Activated T-helper 2 cell treated with anti-CD3 and anti-CD28 coated beads, Interferon-gamma antibody, Interleukin-2, Interleukin-4, amounts not matched to agents 10 μg/mL and 5 μg/mL and 100 μg/mL, durations not matched to agents 14 hours and 24 hours and 36 hours (primary cell): ENCODE results near the gene PARD6A. TPM values are rescaled to one million over a fixed set of nuclear protein-coding genes. Genes with fewer than 3 reads are reported as not detected.

Experiments used
- DNase-seq: peaks from one replicate; pipeline ENCODE4 v3.0.0; 2021; ENCODE audit warnings: low spot score
- H3K27ac Mint-ChIP-seq: one replicate; pipeline ENCODE4 v1.8.0; 2021; ENCODE audit warnings: mixed read lengths
- H3K27me3 Mint-ChIP-seq: one replicate; pipeline ENCODE4 v1.8.0; 2021; ENCODE audit warnings: low read depth, mixed read lengths
- H3K36me3 Mint-ChIP-seq: one replicate; pipeline ENCODE4 v1.8.0; 2021; ENCODE audit warnings: low read depth, mixed read lengths
- H3K4me1 Mint-ChIP-seq: one replicate; pipeline ENCODE4 v1.8.0; 2021; ENCODE audit warnings: low read depth, mixed read lengths
- H3K4me3 Mint-ChIP-seq: one replicate; pipeline ENCODE4 v1.8.0; 2021; ENCODE audit warnings: low read depth, mild to moderate bottlenecking, moderate library complexity, mixed read lengths
- H3K9me3 Mint-ChIP-seq: one replicate; pipeline ENCODE4 v1.8.0; 2021; ENCODE audit warnings: mixed read lengths
- intact Hi-C: fragments of 100-400 bp; cut with micrococcal nuclease; formaldehyde crosslinking; loops from one replicate; pipeline ENCODE4 v1.15.1; 2023
- total RNA-seq: library from RNA; stranded (reverse); gene quantifications from 2 replicates; pipeline ENCODE4 v1.2.3, GENCODE V29; 2022

Gene PARD6A
- total RNA-seq = 10.7 and 11.5 TPM in 2 replicates

DNA sequence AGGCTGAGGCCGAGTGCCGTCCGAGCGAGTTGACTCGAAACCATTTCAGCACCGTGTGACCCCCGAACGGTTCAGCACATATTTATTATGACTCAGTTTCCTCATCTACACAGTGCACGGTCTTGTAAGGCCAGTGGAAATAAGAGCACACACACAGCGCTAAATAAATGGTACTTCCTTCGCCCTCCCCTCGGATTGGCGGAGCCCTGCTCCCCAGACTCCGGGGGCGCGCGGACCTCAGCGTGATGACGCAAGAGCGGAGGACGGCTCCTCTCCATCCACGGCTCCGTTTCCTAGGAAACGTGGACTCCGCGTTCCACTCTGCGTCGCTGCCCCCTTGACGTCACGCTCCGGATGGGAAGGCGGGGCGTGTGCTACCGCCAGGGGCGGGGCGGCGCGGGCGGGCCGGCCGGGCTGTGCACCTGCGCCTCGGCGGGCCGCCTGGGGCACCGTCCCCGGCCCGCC is at the start of gene PARD6A:
TSS of gene PARD6A (plus strand) at position 397 of the 465 bp plus-strand sequence. CDS start 79 bp downstream, outside the sequence.
- Mint-ChIP-seq H3K27ac (peak within 1 kb of the TSS; percentile 96), H3K36me3 (peaks cover 32% of the 10 kb centered on the region), H3K4me1 (peaks cover 15% of the 10 kb centered on the region), H3K4me3 (peak within 1 kb of the TSS; percentile 92), H3K9me3 (no peaks in the 10 kb centered on the region), H3K27me3 (no peaks in the 10 kb centered on the region)
- intact Hi-C loops = loop anchor here (1.0 to 5.0 kb wide), 8 partner anchors 16 to 414 kb away; partner anchors contain the start of genes CARMIL2, CENPT, CTCF and FHOD1
- DNase-seq = peak; percentile 95

GRCh38 chr16:67613808-67614207 is 47.0 kb upstream of the PARD6A start:
- DNase-seq = no peak
- Mint-ChIP-seq H3K36me3 (peaks cover 57% of the 10 kb centered on the region), H3K27ac (no peak overlapping the region), H3K9me3 (no peaks in the 10 kb centered on the region), H3K4me1 (no peaks in the 10 kb centered on the region), H3K4me3 (no peak overlapping the region), H3K27me3 (no peaks in the 10 kb centered on the region)
- intact Hi-C loops = no loop called here

DNA sequence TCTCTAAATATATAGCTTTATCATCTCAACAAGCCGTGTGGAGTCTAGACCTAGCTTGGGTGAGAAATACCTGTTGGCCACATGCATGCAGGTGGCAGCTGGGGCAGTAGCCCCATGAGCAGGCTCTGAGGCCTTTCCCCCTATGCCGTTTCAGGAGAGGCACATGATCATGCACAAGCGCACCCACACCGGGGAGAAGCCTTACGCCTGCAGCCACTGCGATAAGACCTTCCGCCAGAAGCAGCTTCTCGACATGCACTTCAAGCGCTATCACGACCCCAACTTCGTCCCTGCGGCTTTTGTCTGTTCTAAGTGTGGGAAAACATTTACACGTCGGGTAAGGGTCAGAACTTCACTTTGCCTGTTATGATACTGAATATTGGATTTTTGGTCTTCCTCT is 32.5 kb upstream of the PARD6A start:
- peaks cover 63% of the 10 kb centered on the region for H3K36me3 Mint-ChIP-seq
- no peak overlapping the region for H3K27ac Mint-ChIP-seq
- H3K4me3 Mint-ChIP-seq = no peak overlapping the region
- H3K27me3 Mint-ChIP-seq = no peaks in the 10 kb centered on the region
- no peaks in the 10 kb centered on the region for H3K9me3 Mint-ChIP-seq
- intact Hi-C loops = no loop called here
- DNase-seq = no peak
- no peaks in the 10 kb centered on the region for H3K4me1 Mint-ChIP-seq

GRCh38 chr16:67632415-67633172 is 28.2 kb upstream of the PARD6A start:
- H3K9me3 Mint-ChIP-seq = no peaks in the 10 kb centered on the region
- H3K27ac Mint-ChIP-seq = no peak overlapping the region
- peaks cover 55% of the 10 kb centered on the region for H3K36me3 Mint-ChIP-seq

DNA sequence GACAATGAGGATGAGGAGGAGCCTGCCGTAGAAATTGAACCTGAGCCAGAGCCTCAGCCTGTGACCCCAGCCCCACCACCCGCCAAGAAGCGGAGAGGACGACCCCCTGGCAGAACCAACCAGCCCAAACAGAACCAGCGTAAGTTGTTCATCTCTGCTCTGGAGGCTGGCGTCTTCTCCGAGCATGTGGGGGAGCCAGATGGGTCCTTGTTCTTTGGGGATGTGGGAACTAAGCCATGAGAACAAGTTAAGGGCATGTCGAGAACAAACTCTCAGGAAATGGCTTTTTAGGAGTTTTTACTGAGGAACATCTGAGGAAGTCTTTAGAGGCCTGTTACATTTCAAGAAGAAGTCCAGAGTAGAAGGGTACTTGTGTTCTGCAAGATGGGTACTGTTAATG is 24.0 kb upstream of the PARD6A start:
- Mint-ChIP-seq H3K36me3 (peaks cover 48% of the 10 kb centered on the region), H3K4me1 (no peaks in the 10 kb centered on the region), H3K4me3 (no peak overlapping the region), H3K27ac (no peak overlapping the region), H3K9me3 (no peaks in the 10 kb centered on the region), H3K27me3 (no peaks in the 10 kb centered on the region)
- intact Hi-C loops = no loop called here
- DNase-seq = no peak

More at GRCh38 chr16:67632415-67633172, 28.2 kb upstream of the PARD6A start:
- Mint-ChIP-seq H3K4me1 (no peaks in the 10 kb centered on the region), H3K4me3 (no peak overlapping the region), H3K27me3 (no peaks in the 10 kb centered on the region)
- intact Hi-C loops = no loop called here
- DNase-seq = no peak

DNA sequence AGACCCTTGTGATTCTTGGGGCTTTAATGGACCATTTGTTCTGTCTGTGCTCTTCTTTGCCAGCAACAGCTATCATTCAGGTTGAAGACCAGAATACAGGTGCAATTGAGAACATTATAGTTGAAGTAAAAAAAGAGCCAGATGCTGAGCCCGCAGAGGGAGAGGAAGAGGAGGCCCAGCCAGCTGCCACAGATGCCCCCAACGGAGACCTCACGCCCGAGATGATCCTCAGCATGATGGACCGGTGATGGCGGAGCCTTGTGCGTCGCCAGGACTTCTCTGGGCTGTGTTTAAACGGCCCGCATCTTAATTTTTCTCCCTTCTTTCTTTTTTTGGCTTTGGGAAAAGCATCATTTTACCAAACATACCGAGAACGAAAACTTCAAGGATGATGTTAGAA is 23.1 kb upstream of the PARD6A start:
- Mint-ChIP-seq H3K4me1 (no peaks in the 10 kb centered on the region), H3K27ac (no peak overlapping the region), H3K27me3 (no peaks in the 10 kb centered on the region), H3K4me3 (no peak overlapping the region), H3K9me3 (no peaks in the 10 kb centered on the region), H3K36me3 (peaks cover 40% of the 10 kb centered on the region)
- no peak for DNase-seq
- intact Hi-C loops = no loop called here

DNA sequence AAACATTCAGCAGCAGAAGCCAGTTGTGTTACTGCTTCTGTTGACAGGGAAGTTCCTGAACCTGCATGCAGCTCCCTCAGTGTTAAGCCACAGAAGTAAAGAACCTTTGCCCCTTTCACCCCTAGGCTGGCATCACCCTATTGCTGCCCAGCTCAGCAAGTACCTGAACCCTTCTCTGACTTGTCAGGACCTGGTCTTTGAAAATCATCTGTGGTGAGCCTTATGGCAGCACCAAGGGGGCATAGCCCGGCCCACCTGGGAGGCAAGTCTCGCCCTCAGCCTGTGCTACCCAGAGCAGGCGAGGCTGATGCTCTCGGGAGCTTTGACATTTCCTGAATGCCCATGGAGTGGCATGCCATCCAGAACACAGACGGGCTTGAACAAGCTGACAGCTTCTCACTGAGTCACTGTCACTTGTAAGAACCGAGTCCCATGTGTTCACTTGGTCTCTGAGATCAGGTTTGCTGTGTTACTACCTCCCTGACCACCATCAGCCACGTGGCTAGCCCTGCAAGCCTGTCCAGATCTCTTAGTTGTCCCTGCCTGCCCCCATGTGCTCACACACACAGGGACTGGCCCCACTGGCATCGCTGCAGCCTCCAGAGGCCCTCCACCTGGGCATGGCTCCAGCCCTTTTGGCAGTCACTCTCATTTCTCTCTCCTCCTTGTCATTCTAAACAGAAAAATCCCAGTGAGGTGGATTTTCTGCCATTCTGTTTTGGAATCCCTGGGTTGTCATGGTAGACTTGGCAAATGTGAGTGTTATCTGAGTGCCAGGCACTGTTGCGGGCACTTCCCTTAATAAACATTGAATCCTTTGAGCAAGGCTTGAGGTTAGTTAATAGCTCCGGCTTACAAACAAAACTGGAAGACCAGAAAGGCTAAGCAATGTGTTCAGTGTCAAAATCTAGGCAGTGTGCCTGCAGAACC is 18.7 kb upstream of the PARD6A start:
- Mint-ChIP-seq H3K27ac (no peak overlapping the region), H3K27me3 (no peaks in the 10 kb centered on the region), H3K9me3 (no peaks in the 10 kb centered on the region), H3K4me1 (peaks cover 6% of the 10 kb centered on the region), H3K36me3 (peaks cover 31% of the 10 kb centered on the region), H3K4me3 (no peak overlapping the region)
- DNase-seq = no peak
- intact Hi-C loops = loop anchor here (5.0 kb wide), 1 partner anchor 40 kb away; no protein-coding TSS in a partner anchor

GRCh38 chr16:67644038-67644437 is 16.7 kb upstream of the PARD6A start:
- DNase-seq = no peak
- peaks cover 28% of the 10 kb centered on the region for H3K36me3 Mint-ChIP-seq
- H3K27me3 Mint-ChIP-seq = no peaks in the 10 kb centered on the region
- peak overlapping the region; percentile 71 for H3K4me3 Mint-ChIP-seq
- intact Hi-C loops = loop anchor here (1.0 to 5.0 kb wide), 4 partner anchors 17 to 123 kb away; partner anchors contain the start of genes ACD, CTCF and PARD6A
- no peak overlapping the region for H3K27ac Mint-ChIP-seq
- no peaks in the 10 kb centered on the region for H3K9me3 Mint-ChIP-seq
- peaks cover 6% of the 10 kb centered on the region for H3K4me1 Mint-ChIP-seq

DNA sequence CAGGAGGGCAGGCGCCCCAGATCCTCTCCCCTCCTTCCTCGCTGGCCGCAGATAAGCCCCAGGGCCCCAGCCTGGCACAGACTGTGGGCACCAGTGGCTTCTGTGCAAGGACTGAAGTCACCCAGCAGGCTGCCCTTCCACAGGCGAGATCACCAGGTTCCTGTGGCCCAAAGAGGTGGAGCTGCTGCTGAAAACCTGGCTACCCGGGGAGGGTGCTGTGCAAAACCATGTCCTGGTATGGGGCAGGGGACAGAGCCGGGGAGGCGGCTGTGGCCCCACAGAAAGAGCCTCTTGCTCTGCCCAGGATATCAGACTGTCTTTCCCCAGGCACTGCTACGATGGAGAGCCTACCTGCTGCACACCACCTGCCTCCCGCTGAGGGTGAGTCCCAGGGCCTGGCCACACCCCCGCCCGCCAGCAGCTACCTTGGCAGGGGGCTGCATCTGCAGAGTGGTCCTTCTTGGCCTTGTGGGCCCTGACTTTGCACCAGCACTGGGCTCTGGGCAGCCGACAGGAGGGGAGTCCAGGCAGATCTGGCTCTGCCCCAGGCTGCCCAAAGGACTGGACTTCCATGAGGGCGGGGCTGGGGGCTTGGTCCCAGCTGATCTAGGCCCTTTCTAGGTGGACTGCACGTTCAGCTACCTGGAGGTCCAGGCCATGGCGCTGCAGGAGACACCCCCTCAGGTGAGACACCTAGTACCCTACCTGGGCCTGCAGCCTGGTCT is 15.2 kb upstream of the PARD6A start:
- Mint-ChIP-seq H3K4me3 (peak overlapping the region; percentile 89), H3K9me3 (no peaks in the 10 kb centered on the region), H3K36me3 (peaks cover 35% of the 10 kb centered on the region), H3K27me3 (no peaks in the 10 kb centered on the region), H3K27ac (peak overlapping the region; percentile 89), H3K4me1 (peaks cover 6% of the 10 kb centered on the region)
- intact Hi-C loops = loop anchor here (1.0 to 2.0 kb wide), 3 partner anchors 15 to 98 kb away; partner anchors contain the start of genes ACD, CTCF and PARD6A
- DNase-seq = no peak

GRCh38 chr16:67647111-67647651 is 13.6 kb upstream of the PARD6A start:
- Mint-ChIP-seq H3K4me1 (peaks cover 7% of the 10 kb centered on the region), H3K4me3 (no peak overlapping the region), H3K27ac (no peak overlapping the region), H3K27me3 (no peaks in the 10 kb centered on the region), H3K9me3 (no peaks in the 10 kb centered on the region), H3K36me3 (peaks cover 49% of the 10 kb centered on the region)
- intact Hi-C loops = no loop called here
- no peak for DNase-seq

DNA sequence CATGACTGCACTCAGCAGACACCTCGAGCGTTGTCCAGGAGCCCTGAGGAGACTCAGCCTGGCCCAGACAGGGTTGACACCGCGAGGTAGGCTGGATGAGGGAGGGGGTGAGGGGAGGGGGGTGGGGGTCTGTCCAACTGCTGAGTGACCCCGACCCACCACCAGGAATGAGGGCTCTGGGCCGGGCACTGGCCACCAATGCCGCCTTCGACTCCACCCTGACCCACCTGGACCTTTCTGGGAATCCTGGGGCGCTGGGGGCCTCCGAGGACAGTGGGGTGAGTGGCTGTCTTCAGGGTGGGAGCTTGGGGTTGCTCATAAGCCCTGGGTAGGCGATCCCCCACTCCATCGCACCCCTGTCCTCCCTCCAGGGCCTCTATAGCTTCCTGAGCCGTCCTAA is 13.1 kb upstream of the PARD6A start:
- peaks cover 51% of the 10 kb centered on the region for H3K36me3 Mint-ChIP-seq
- H3K27me3 Mint-ChIP-seq = no peaks in the 10 kb centered on the region
- H3K4me1 Mint-ChIP-seq = peaks cover 7% of the 10 kb centered on the region
- no peak overlapping the region for H3K27ac Mint-ChIP-seq
- no peak overlapping the region for H3K4me3 Mint-ChIP-seq
- DNase-seq = no peak
- no peaks in the 10 kb centered on the region for H3K9me3 Mint-ChIP-seq
- intact Hi-C loops = no loop called here
